Trophoblast cell (in vitro differentiated cells and primary cell): ENCODE measurements around the gene SLC25A25.
A peak's percentile ranks its signal among the peaks of the same experiment; 100 is the strongest.

Experiments used
- DNase-seq, 2 donors: peaks; one replicate each; pipeline ENCODE4 v3.0.0-alpha.2; 2016
- H2AFZ ChIP-seq: 2 replicates; pipeline ENCODE4 v1.6.1; 2013; ENCODE audit warnings: low read length, moderate library complexity, mild to moderate bottlenecking; ENCODE audit not compliant: insufficient read depth, poor library complexity
- H2AK5ac ChIP-seq: 2 replicates; pipeline ENCODE4 v1.6.1; 2013; ENCODE audit warnings: mild to moderate bottlenecking, low read length
- H2BK120ac ChIP-seq: 2 replicates; pipeline ENCODE4 v1.6.1; 2013; ENCODE audit warnings: low read length, mild to moderate bottlenecking, moderate library complexity; ENCODE audit not compliant: insufficient read depth, poor library complexity
- H2BK12ac ChIP-seq: 2 replicates; pipeline ENCODE4 v1.6.1; 2013; ENCODE audit warnings: mild to moderate bottlenecking, low read length, moderate library complexity
- H2BK5ac ChIP-seq: 2 replicates; pipeline ENCODE4 v1.6.1; 2013; ENCODE audit warnings: low read length, low read depth, moderate library complexity, mild to moderate bottlenecking; ENCODE audit not compliant: poor library complexity
- H3K14ac ChIP-seq: 2 replicates; pipeline ENCODE4 v1.6.1; 2013; ENCODE audit warnings: mild to moderate bottlenecking, low read length
- H3K18ac ChIP-seq: 2 replicates; pipeline ENCODE4 v1.6.1; 2013; ENCODE audit warnings: mild to moderate bottlenecking, low read length
- H3K23ac ChIP-seq: 2 replicates; pipeline ENCODE4 v1.6.1; 2013; ENCODE audit warnings: low read length
- H3K27ac ChIP-seq: 2 replicates; pipeline ENCODE4 v1.5.1; 2013; ENCODE audit warnings: low read depth, mild to moderate bottlenecking, inconsistent platforms, low read length, moderate library complexity
- H3K27me3 ChIP-seq: 2 replicates; pipeline ENCODE4 v1.6.1; 2013; ENCODE audit warnings: inconsistent platforms, mild to moderate bottlenecking, low read length, moderate library complexity; ENCODE audit not compliant: insufficient read depth
- H3K36me3 ChIP-seq, 2 experiments: 1 replicate in 1 of 2; 2 replicates in 1 of 2; pipeline ENCODE4 v1.6.1; 2013; ENCODE audit warnings: low read length in 2 of 2, mild to moderate bottlenecking in 2 of 2, moderate library complexity in 1 of 2; ENCODE audit not compliant: insufficient read depth in 2 of 2, control insufficient read depth in 1 of 2
- H3K4ac ChIP-seq: 2 replicates; pipeline ENCODE4 v1.6.1; 2013; ENCODE audit warnings: low read depth, mild to moderate bottlenecking, low read length, moderate library complexity
- H3K4me1 ChIP-seq, 2 experiments: 1 replicate in 1 of 2; 2 replicates in 1 of 2; pipeline ENCODE4 v1.6.1; 2013; ENCODE audit warnings: low read length in 2 of 2, mild to moderate bottlenecking in 2 of 2, moderate library complexity in 1 of 2; ENCODE audit not compliant: insufficient read depth in 2 of 2, control insufficient read depth in 1 of 2
- H3K4me2 ChIP-seq: 2 replicates; pipeline ENCODE4 v1.6.1; 2013; ENCODE audit warnings: inconsistent platforms, mild to moderate bottlenecking, low read length, moderate library complexity
- H3K4me3 ChIP-seq: 2 replicates; pipeline ENCODE4 v1.5.1; 2013; ENCODE audit warnings: mild to moderate bottlenecking, low read depth, low read length, inconsistent platforms
- H3K79me1 ChIP-seq: one replicate; pipeline ENCODE4 v1.6.1; 2013; ENCODE audit warnings: low read length
- H3K79me2 ChIP-seq: 2 replicates; pipeline ENCODE4 v1.6.1; 2013; ENCODE audit warnings: low read length, mild to moderate bottlenecking; ENCODE audit not compliant: control insufficient read depth, insufficient read depth, poor library complexity
- H3K9ac ChIP-seq: 2 replicates; pipeline ENCODE4 v1.6.1; 2013; ENCODE audit warnings: mild to moderate bottlenecking, low read length
- H3K9me3 ChIP-seq: 2 replicates; pipeline ENCODE4 v1.6.1; 2013; ENCODE audit warnings: low read depth, mild to moderate bottlenecking, control low read depth, inconsistent platforms, low read length; ENCODE audit not compliant: insufficient read depth
- H4K12ac ChIP-seq: 2 replicates; pipeline ENCODE4 v1.6.1; 2013; ENCODE audit warnings: low read depth, mild to moderate bottlenecking, low read length, moderate library complexity
- H4K8ac ChIP-seq: 2 replicates; pipeline ENCODE4 v1.6.1; 2013; ENCODE audit warnings: low read depth, mild to moderate bottlenecking, low read length, moderate library complexity
- H4K91ac ChIP-seq: one replicate; pipeline ENCODE4 v1.6.1; 2013; ENCODE audit warnings: low read depth, mild to moderate bottlenecking, low read length, moderate library complexity
- WGBS: extraction: QIAGEN DNeasy Blood & Tissue Kit; methylation state at CpG from one replicate; pipeline ENCODE4 v1.1.7; 2013; ENCODE audit warnings: missing lambda C conversion rate; ENCODE audit not compliant: insufficient read length, insufficient coverage; ENCODE audit errors: extremely low coverage; 5-methylcytosine and 5-hydroxymethylcytosine counted together

The SLC25A25 gene

GRCh38 chr9:128026773-128027541, 41.1 kb upstream of the SLC25A25 start:
- H3K27me3 ChIP-seq: no peaks in the 10 kb centered on the region
- H2BK120ac ChIP-seq: no peak overlapping the region
- no peaks in the 10 kb centered on the region for H3K79me1 ChIP-seq
- H3K18ac ChIP-seq: no peak overlapping the region
- WGBS: no CpG with 5 or more reads among the region's 11 CpGs
- H2AK5ac ChIP-seq: no peak overlapping the region
- H3K4me2 ChIP-seq: no peak overlapping the region
- no peak overlapping the region for H4K12ac ChIP-seq
- no peak overlapping the region for H3K23ac ChIP-seq
- H3K36me3 ChIP-seq: no peaks in the 10 kb centered on the region
- no peak overlapping the region for H3K4ac ChIP-seq
- H3K4me1 ChIP-seq: peaks cover 4% of the 10 kb centered on the region in 2 experiments
- H2BK12ac ChIP-seq: peak overlapping the region; percentile 9
- peak overlapping the region; percentile 40 for H3K27ac ChIP-seq
- H3K9ac ChIP-seq: no peak overlapping the region
- peak in 1 of 2 donors; percentile 33 for DNase-seq
- peaks cover 1% of the 10 kb centered on the region for H3K9me3 ChIP-seq
- no peaks in the 10 kb centered on the region for H3K79me2 ChIP-seq
- H4K91ac ChIP-seq: peak overlapping the region; percentile 22
- H2AFZ ChIP-seq: no peak overlapping the region
- H3K4me3 ChIP-seq: no peak overlapping the region
- H4K8ac ChIP-seq: peak overlapping the region; percentile 2
- H2BK5ac ChIP-seq: no peak overlapping the region
- H3K14ac ChIP-seq: no peak overlapping the region

- H4K12ac ChIP-seq: no peak overlapping the region
- peaks cover 1% of the 10 kb centered on the region for H3K9me3 ChIP-seq
- no peaks in the 10 kb centered on the region for H3K36me3 ChIP-seq
- no peak overlapping the region for H2AK5ac ChIP-seq
- H3K4me2 ChIP-seq: no peak overlapping the region
- no peak overlapping the region for H3K18ac ChIP-seq
- DNase-seq: no peak
- H2BK120ac ChIP-seq: no peak overlapping the region
- no peak overlapping the region for H3K9ac ChIP-seq
- H3K4ac ChIP-seq: no peak overlapping the region
- whole genome bisulfite sequencing: no CpG with 5 or more reads among the region's 4 CpGs
- no peak overlapping the region for H4K91ac ChIP-seq
- H3K27me3 ChIP-seq: no peaks in the 10 kb centered on the region
- H3K14ac ChIP-seq: no peak overlapping the region
- H2BK12ac ChIP-seq: no peak overlapping the region
- no peak overlapping the region for H4K8ac ChIP-seq
- no peak overlapping the region for H3K23ac ChIP-seq
- H3K79me2 ChIP-seq: no peaks in the 10 kb centered on the region
- H3K4me3 ChIP-seq: no peak overlapping the region
- no peaks in the 10 kb centered on the region for H3K79me1 ChIP-seq
- no peak overlapping the region for H2AFZ ChIP-seq
- H3K27ac ChIP-seq: no peak overlapping the region
- H2BK5ac ChIP-seq: no peak overlapping the region
- H3K4me1 ChIP-seq: peaks cover 0 to 4% of the 10 kb centered on the region in 2 experiments
Observed at GRCh38 chr9:128027705-128028104, 40.3 kb upstream of the SLC25A25 start.

- no peak overlapping the region for H2BK5ac ChIP-seq
- no peak overlapping the region for H3K4me2 ChIP-seq
- no peaks in the 10 kb centered on the region for H3K27me3 ChIP-seq
- no peak overlapping the region for H3K14ac ChIP-seq
- no peak overlapping the region for H2BK12ac ChIP-seq
- H3K36me3 ChIP-seq: no peaks in the 10 kb centered on the region
- no peak for DNase-seq
- WGBS: no CpG with 5 or more reads among the region's 4 CpGs
- H4K91ac ChIP-seq: no peak overlapping the region
- H2BK120ac ChIP-seq: no peak overlapping the region
- no peak overlapping the region for H4K12ac ChIP-seq
- H4K8ac ChIP-seq: no peak overlapping the region
- no peak overlapping the region for H3K4me3 ChIP-seq
- no peak overlapping the region for H3K4ac ChIP-seq
- H3K9ac ChIP-seq: no peak overlapping the region
- no peak overlapping the region for H3K23ac ChIP-seq
- no peak overlapping the region for H2AK5ac ChIP-seq
- H3K27ac ChIP-seq: no peak overlapping the region
- peaks cover 3% of the 10 kb centered on the region for H3K79me1 ChIP-seq
- H3K9me3 ChIP-seq: no peaks in the 10 kb centered on the region
- no peak overlapping the region for H3K18ac ChIP-seq
- H3K79me2 ChIP-seq: peaks cover 2% of the 10 kb centered on the region
- peaks cover 3% of the 10 kb centered on the region in 2 experiments for H3K4me1 ChIP-seq
- H2AFZ ChIP-seq: no peak overlapping the region
Observed at GRCh38 chr9:128033609-128034008, 34.4 kb upstream of the SLC25A25 start.

GRCh38 chr9:128034821-128035652, 33.0 kb upstream of the SLC25A25 start:
- Histone ChIP-seq H3K4ac (peak overlapping the region; percentile 13), H2BK120ac (peak overlapping the region; percentile 35), H3K27ac (no peak overlapping the region), H3K14ac (peak overlapping the region; percentile 58), H2AK5ac (peak overlapping the region; percentile 52), H3K79me2 (peaks cover 2% of the 10 kb centered on the region), H4K12ac (peak overlapping the region; percentile 80), H3K18ac (peak overlapping the region; percentile 84), H3K27me3 (no peaks in the 10 kb centered on the region), H3K9me3 (no peaks in the 10 kb centered on the region), H2AFZ (peak overlapping the region; percentile 77), H2BK12ac (peak overlapping the region; percentile 75), H3K4me1 (peaks cover 3% of the 10 kb centered on the region in 2 experiments), H3K23ac (no peak overlapping the region), H3K4me2 (no peak overlapping the region), H3K36me3 (no peaks in the 10 kb centered on the region), H3K9ac (no peak overlapping the region), H3K79me1 (peaks cover 3% of the 10 kb centered on the region), H2BK5ac (peak overlapping the region; percentile 54), H4K91ac (peak overlapping the region; percentile 83), H4K8ac (peak overlapping the region; percentile 67), H3K4me3 (no peak overlapping the region)
- WGBS: no CpG with 5 or more reads among the region's 8 CpGs
- peak; percentile 83 to 99 for DNase-seq
